KBM-7 (cell line): ENCODE measurements around the gene OSBPL10.

Experiments used
- DNase-seq: peaks from one replicate; pipeline ENCODE4 v3.0.0-alpha.2; 2015
- in situ Hi-C: fragments of 300-500 bp; cut with MboI; formaldehyde crosslinking; loops from 2 replicates; pipeline ENCODE4 v1.14.3; 2020; ENCODE audit warnings: low sequenced_read_pairs, low pct_unique_long_range_greater_than_20kb, mixed read lengths

Gene OSBPL10

DNA sequence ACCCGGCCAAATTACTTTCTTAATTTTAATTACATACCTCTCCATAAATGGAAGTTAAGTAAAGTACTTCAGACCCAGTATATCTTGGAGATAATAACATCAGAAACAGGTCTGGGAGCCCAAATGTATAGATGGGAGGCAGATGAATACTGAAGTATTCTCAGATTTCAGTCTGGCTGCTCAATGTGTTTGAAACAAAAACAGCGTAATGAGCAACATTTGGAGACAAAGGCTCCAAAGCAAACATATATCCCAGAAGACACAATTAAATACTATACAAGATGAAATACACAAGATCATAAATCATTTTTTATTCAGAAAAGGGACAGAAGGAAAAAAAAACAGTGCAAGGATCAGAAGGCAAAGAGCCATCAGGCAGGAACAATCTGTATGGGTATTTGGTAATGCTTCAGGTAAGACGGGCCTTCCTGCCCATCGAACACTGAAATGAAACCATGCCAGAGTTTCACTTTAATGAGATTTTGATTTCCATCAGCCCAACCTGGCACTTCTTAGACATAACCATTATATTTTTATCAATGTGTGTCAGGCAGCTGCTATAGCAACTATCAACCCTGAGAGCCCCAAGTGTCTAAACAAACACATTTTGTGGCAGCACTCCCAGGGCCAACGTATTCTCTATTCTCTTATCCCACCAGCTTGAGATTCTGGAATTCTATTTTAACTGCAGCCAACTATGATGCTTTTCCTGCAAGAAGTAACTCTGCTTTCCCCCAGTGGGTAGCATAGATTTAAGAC, 237.6 kb downstream of the OSBPL10 start:
- in situ Hi-C loops: no loop called here
- no peak for DNase-seq

DNA sequence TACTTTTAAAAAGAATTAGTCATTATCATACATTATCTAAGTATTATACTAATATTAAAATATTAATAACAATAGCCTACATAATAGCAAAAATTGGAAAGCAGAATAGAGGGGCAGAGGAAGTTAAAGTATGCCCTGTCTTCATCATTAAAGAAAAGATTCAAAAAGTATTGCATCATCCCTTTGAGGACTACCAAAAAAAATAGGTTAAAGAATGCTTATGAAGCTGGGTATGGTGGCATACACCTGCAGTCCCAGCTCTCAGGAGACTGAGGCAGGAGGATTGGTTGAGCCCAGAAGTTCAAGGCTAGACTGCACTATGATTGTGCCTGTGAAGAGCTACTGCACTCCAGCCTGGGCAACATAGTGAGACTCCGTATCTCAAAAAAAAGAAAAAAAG, 240.7 kb downstream of the OSBPL10 start:
- in situ Hi-C loops: no loop called here
- no peak for DNase-seq

DNA sequence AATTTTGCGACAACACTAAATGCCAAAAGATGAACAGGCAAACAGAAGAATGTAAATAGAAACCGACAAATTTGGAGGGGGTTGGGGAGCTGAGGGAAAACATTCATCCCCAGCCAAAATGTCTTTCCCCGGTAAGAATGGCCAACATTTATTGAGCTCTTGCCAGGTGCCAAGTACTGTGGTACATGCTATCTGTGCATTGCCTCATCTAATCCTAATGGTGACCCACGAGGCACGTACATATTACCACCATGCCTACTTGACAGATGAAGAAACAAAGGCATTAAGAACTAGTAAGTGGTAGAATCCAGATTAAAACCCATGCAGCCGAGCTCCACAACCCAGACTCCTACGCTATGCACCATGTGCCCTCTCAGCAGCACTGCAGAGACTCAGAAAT, 242.7 kb downstream of the OSBPL10 start:
- in situ Hi-C loops: no loop called here
- DNase-seq: no peak

DNA sequence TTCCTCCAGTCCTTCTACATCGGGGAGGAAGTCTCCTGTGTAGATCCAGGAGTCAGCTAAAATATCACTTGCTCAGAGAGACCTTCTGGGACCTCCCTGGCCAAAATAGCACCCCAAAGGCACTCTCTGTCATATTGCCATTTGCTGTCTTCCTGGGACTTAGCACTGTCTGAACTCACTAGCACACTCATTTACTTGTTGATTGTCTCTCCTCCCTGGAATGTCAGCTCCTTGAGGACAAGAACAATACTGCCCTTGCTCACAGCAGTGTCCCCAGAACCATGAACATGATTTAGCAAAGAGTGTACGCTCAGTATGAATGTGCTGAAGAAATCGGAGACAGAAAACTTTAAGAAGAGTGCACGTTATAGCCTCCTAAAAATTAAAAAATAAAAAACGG, 245.4 kb downstream of the OSBPL10 start:
- in situ Hi-C loops: no loop called here
- no peak for DNase-seq

DNA sequence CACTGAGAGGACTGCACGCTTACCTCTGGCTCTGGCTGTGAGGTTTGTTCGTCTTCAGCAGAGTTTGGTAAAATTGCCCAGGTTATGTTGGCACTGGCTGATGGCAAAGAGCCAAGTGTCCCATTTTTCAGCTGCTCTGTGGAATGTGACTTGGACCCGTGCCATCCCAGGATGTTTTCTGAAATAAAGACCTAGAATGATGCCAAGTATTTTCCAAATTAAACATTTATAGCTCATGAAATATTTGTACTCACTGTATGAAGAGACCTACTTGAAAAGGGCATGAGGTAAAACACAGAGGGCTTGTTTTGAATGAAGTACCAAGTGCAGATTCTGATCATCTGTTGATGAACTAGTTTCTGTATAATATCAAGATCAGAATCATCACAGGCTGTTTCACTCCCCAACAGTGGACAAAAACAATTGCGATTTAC, 247.8 kb downstream of the OSBPL10 start:
- no peak for DNase-seq
- in situ Hi-C loops: no loop called here

DNA sequence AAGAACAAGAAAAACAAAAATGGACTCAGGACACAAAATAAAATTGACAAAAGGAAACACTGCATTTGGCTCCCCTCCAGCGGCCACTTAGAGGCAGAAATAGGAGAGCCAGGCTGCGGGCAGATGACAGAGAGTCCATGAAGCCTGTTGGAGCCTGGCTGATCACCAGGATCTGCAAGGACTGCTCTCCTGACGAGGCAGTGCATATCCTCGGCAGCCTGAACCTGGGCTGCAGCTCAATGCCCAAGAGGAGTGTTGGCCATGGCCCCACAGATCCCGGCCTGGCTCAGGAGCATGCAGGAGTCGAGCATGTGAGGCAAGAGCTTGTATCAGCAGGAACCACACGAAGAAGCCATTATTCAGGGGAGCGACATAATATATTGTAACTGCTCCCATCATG, 248.5 kb downstream of the OSBPL10 start:
- no peak for DNase-seq
- in situ Hi-C loops: no loop called here

DNA sequence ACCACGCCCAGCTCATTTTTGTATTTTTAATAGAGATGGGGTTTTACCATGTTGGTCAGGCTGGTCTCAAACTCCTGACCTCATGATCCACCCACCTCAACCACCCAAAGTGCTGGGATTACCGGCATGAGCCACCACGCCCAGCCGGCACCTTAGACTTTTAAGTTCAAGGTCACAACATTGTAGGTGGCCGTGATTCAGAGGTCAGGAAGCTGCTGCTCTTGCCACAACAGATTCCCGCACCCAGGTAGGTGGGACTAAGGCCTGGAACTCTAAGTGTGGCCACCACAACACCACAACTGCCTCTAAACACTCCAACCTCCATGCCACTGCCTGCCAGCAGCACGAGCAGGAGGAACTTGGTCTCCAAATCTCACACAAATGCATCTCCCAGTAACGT, 251.5 kb downstream of the OSBPL10 start:
- in situ Hi-C loops: no loop called here

DNA sequence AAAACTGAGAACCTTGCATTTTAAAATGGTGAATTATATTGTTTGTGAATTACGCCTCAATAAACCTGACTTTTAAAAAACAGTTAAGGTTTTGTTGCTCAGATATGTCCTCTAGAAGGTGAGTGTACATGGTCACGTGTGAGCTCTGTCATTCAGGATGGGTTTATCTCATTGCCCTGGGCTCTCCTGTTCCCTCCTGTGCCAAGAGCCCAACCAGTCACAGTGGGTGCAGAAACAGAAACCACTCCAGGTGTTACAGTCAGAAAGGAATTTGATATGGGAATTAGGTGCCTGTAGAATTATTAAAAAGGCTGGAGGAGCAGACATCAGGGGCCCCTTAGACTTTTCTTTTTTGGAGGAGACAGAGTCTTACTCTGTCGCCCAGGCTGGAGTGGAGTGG, 252.0 kb downstream of the OSBPL10 start:
- in situ Hi-C loops: no loop called here
- no peak for DNase-seq

More for the DNA sequence above, 251.5 kb downstream of the OSBPL10 start:
- no peak for DNase-seq

DNA sequence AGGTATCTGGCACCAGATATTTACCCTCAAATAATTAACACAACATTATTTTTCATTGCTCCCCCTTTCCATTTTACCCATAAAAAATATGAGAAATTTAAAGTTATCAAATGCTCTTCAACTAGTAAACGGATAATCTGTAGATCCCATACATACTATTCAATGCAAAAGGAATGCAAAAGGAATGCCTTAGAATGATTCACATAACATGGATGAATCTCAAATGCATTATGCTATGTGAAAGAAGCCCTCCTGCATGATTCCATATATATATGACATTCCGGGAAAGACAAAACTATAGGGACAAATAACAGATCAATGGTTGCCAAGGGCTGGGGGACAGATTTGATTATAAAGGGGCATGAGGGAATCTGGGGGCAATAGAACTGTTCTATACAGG, 252.7 kb downstream of the OSBPL10 start:
- DNase-seq: no peak
- in situ Hi-C loops: no loop called here

DNA sequence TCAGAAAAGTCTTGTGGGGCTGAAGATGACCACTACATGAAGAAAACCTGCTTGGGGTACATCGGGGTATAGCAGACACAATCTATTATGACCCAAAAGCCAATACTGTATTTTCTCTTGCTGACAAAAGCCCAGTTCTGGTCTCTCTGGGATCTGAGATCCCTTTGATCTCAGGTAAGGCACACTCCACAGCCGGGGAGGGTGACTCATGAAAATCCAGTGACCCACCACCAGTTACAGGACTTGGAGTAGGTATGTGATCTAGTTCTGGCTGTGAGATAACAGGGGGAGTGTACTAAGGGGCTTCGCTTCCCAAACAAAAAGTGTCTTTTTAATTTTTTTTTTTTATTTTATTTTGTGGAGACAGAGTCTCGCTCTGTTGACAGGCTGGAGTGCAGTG, 255.1 kb downstream of the OSBPL10 start:
- DNase-seq: no peak
- in situ Hi-C loops: no loop called here

DNA sequence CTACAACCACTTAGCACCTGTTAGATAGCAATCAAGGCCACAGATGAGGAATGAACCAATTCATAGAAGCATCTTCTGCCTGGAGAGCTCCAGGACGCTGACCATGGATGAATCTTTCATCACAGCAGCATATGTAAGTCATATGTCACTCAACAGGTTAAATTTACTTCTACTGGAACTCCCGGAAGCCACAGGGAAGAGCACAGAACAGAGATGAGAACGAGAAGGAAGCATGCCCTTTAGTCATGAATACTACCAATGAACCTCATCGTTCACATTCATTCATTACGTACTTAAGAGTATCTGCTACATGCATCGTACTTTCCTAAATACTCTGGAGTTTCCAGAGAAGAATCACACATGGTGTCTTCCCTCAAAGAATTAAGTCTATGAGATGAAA, 255.5 kb downstream of the OSBPL10 start:
- in situ Hi-C loops: no loop called here
- DNase-seq: no peak

DNA sequence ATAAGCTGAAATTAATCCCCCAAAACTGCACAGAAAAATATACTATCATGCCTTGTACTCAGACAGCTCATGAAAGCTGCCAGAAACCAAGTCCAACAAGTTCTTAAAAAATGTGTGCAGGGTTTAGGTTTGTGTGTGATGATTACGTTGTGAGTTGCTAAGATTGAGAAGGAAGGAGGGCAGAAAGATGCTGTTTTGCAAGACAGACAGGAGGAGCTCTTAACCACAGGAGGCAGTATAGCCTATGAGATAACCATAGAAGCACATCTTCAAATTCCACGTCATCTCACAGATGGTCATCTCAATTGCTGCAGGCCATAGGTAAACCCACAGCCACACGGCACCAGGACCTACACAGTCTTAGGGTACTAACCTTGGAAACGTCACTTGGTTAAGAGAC, 256.4 kb downstream of the OSBPL10 start:
- in situ Hi-C loops: no loop called here
- peak; percentile 4 for DNase-seq

DNA sequence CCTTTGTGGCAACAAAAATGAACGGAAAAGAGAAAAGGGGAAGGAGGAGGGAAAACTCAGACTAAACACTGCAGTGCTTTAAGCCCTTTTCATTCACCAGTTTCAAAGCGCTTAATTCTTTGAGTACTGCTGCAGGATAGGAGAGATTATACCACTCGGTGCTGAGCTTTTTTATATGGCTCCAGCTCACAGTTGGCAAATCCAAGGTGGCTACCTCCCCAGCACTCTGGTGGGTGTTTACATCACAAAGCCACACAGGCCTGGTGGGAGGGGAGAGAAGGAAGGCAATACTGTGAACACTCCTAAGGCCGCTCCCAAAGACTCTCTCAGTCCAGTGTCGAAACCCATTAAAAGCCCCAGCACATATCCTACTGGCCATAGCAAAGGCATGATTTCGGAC, 256.9 kb downstream of the OSBPL10 start:
- no peak for DNase-seq
- in situ Hi-C loops: no loop called here

DNA sequence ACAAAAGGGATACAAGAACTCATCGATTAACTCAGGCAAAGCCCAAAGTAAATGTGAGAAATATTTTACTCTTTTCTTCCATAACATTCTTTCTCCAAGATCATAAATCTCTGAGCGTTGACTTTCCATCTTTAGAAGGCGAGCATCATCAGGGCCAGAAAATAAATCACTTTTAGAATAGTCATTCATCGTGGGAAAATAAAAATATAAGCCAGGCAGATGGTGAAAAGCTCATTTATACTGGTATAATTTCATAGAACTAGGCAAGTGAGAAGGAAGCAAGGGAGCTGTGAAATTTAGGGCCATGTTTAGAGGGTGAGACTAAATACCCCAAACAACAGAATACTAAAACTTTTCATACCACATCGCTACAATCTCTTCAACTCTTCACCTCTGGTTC, 257.4 kb downstream of the OSBPL10 start:
- in situ Hi-C loops: no loop called here
- DNase-seq: no peak

DNA sequence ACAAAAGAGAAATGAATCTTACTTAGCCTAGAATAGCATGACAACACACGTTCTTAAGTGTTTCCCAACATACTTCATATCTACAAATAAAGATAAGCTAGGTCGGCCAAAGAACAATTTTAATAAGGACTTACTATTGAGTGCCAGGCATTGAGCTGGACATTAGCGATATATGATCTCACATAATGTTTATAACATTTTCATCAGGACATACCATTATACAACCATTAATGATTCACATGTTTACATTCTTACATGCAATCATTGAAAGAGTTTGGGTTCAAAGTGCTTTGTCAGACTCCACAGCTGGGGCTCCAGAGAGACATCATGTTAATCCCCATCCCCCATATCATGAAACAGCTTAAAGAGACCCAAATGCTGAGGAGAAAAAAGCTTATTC, 259.4 kb downstream of the OSBPL10 start:
- no peak for DNase-seq
- in situ Hi-C loops: no loop called here

DNA sequence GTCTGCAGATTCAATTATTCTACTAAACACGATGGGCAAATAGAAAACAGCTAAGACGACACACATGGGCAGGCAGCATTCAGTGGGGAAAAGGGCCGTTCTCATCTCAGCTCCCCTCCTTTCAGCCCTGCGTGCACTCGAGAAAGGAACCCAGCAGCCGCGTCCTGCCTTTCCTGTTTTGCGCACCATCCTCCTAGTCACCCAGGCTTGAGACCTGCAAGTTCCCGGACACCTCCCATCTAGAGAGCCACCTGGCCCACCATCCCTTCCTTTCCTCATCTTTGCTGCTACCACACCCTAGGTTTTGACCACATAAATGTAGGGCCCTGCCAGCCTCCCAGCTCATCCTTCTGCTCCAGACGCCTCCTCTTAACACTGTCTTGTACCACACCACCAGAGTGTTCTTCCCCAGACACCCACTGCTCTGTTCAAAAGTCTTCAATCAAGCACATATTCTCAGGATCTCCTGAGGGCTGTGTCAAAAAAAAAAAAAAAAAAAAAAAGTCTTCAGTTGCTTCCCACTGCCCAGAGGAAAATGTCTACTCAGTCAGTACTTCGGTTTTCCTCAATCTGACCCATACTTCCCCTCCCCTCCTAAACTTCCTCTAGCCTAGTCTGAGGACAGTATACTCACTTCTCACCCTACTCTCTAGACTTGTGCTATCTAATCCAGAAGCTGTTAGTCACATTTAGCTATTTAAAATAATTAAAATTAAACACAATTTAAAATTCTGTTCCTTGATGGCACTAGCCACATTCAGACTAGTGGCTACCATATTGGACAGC, 266.4 kb downstream of the OSBPL10 start:
- in situ Hi-C loops: no loop called here
- DNase-seq: no peak

DNA sequence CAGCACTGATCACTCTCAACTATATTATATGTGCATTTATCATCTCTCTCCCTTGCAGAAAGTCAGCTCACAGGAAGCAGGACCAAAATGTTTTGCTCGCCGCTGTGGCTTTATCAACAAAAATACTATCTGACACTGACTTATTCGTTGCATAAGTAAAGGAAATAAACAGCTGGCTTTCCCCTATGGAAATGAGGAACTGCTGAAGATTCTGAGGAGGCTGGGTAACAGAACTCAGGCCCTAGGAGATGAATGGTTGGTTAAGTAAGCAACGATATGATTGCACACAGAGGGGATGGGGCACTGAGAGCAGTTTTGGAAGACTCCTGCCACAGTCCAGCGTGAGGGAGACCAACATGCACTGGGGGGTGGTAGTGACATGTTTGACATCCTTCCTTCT, 267.2 kb downstream of the OSBPL10 start:
- peak; percentile 26 for DNase-seq
- in situ Hi-C loops: no loop called here

DNA sequence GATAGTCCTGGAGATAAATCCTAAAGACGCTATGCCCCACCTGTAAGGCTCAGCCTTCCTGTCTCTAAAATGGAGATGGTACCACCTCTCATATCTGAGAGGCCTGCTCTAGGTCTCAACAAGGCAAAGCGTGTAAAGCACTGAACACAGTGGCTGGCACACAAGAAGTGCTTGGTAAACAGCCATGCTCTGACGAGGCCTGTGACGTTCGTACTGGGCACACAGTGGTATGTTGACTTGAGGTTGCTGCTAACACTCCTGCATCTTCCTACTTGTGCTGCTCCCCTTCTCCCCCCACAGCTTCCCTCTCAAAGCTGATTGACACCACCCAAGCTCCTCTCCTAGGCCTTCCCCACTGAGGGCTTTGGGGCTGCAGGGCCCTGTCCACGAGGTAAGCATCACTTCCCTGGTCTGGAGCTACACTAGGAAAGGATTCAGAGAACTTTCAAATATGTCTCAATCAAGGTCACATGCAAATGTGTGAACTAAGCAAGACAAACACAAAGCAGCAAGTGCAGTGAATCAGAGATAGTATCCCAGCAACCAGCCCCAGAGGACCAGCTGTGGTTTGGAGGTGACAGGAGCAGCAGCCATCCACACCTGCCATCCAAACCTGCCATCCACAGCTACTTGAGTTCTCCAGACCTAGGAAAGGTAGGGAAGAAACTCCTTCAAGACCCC, 270.8 kb downstream of the OSBPL10 start:
- no peak for DNase-seq

DNA sequence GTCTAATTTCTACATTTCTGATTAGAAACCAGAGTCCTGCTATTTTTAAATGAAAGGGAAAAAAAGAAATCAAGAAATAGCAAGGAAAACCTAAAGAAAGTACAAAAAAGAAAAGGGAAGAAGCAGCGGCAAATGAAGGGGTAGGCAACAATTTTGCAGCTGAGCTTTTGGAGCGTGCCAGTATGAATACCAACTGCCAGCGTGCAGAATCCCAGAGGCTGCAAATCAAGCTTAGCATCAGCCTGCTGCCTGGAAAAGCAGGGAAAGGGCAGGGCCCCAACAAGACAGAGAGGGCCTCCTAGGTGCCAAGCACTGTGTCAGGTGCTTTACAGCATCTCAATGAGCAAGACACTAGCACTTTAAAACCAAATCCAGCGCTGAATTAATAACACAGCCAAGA, 271.5 kb downstream of the OSBPL10 start:
- in situ Hi-C loops: no loop called here
- DNase-seq: no peak

More for the DNA sequence above, 270.8 kb downstream of the OSBPL10 start:
- in situ Hi-C loops: no loop called here

DNA sequence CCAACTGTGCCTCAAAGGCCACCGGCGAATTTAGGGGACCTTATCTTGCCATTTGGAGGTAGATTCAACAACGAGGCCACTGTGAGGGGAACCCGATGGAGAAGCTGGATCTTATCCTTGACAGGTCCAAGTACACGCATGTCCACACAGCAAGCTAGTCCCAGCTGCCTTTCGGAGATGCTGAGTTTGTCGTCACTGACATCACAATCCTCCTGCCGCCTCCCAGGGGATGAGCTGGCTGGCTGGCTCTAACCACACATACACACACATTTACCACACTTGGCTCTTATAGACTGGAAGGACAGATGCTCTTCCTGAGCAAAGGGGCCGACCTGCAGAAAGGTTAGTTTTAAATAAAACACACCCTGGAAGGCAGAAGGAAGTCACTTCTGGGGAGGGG, 272.1 kb downstream of the OSBPL10 start:
- in situ Hi-C loops: no loop called here
- no peak for DNase-seq
